NCI-H774 (cell line): ENCODE results near the gene MYT1.
A peak's percentile ranks its signal among the peaks of the same experiment; 100 is the strongest.

Experiments
- DNase-seq: peaks from one replicate; lab custom pipeline; 2025; lab: John Stamatoyannopoulos, UW

The MYT1 gene

GRCh38 chr20:64155258-64156135, 8.8 kb upstream of the MYT1 start:
- no peak for DNase-seq

- no peak for DNase-seq
Observed at GRCh38 chr20:64156136-64156885, 7.9 kb upstream of the MYT1 start.

DNA sequence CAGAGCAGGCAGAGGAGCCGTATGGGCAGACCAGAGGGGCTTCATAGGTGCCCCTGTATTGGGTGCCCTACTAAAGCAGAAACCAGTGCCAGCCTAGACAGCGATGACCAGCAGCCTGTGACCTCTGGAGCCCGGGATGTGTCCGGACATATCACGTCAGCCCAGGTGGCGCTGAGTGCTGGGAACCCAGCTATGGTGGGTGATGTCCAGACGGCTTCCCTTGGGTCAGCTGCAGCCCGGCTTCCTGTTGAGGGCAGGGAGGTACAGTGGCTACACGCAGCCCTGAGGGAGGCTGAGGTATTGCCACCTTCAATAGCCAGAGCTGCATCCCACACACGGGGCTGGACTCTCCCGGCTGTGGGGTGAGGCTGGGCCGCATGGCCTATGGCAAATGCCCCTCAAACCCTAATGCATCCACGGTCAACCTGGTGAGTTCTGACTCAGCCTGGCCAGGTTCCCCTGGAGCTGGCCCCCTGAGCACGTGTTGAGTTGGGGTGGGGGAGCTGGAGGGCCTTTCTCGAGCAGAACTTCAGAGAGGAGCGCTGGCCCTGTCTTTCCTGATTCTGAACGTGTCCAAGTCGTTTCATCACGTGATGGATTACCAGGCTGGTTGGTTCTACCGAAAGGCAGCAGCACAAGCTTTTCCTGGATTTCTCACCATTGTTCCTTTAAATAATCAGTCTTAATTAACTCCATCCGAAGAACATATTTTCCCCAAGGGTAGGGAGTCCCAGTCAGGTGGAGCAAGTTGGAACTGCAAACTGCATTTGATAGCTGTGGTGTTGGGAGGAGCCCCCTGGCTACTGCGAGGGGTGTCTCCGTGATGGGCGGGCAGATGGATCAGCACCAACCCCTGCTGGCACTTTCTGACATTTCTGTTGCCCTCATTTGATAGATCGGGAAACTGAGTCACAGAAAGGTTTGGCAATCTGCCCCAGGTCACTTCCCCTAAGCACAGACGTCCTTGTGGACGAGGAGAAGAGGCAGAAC, 7.1 kb upstream of the MYT1 start:
- DNase-seq: no peak

DNA sequence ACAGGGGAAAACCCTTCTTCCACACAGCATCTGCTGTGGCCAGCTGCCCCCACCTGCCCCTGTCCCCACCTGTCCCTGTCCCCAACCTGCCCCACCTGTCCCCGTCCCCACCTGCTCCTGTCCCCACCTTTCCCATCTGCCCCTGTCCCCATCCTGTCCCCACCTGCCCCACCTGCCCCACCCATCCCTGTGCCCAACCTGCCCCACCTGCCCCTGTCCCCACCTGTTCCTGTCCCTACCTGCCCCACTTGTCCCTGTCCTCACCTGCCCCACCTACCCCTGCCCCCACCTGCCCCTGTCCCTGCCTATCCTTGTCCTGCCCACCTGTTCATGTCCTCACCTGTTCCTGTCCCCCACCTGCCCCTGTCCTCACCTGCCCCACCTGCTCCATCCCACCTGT, 6.4 kb upstream of the MYT1 start:
- DNase-seq: no peak

- DNase-seq: no peak
Observed at GRCh38 chr20:64158346-64159285, 5.6 kb upstream of the MYT1 start.

GRCh38 chr20:64159286-64159680, 5.0 kb upstream of the MYT1 start:
- DNase-seq: no peak

- no peak for DNase-seq
Observed at GRCh38 chr20:64159711-64160110, 4.5 kb upstream of the MYT1 start.

DNA sequence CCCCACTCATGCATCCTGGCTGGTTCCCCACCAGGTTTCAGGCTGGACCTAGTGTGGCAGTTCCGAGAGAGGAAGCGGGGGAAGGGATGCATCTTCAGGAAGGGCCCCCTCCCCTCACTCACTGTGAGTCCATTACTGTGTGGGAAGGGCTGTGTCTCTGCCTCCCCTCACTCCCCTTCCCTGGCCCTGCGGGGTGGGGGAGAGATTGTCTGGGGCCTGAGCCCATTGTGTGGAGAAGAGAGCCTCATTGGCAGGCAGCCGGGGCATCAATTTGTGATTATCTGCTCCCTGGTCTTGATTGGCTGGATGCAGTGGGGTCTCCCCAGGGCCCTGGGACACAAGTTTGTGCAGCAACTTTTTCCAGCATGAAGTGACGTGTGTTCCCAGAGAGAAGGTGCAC, 4.1 kb upstream of the MYT1 start:
- DNase-seq: no peak

DNA sequence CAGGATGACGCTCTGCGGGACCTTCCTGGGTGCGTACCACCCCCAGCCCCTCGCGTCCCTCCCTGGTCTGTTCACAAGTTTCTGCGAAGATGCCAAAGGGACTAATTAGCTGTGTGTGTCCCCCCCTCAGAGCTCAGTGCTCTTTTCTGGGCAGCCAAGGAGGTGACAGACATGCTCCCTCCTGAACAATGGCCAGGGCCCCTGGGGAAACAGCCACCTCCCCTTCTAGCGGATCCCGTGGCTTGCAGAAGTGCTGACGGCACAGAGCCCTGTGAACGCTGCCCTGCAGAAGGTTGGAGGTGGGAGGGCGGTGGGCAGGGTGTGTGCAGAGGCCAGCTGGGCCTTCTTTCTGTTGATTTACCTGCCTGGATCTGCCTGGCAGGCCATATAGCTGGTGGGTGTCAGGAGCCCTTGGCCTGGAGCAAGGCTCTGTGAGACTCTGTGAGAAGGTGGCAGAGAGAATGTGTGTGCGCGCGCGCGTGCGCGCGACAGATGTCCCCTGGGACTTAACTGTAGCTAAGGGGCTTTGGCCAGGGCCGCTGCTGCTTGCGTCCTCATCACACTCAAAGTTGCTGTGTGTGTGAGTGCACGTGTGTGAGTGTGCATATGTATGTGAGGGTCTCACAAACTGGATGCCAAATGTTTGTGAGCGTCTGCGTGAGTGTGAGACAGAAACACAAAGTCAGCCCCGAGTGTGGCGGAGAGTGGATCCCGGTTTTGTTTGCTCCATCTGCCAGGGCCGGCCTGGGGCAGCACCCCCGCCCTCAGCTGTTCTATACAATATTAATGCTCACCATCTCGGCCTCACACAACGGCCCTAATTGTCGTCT, 3.5 kb upstream of the MYT1 start:
- DNase-seq: peak; percentile 7

DNA sequence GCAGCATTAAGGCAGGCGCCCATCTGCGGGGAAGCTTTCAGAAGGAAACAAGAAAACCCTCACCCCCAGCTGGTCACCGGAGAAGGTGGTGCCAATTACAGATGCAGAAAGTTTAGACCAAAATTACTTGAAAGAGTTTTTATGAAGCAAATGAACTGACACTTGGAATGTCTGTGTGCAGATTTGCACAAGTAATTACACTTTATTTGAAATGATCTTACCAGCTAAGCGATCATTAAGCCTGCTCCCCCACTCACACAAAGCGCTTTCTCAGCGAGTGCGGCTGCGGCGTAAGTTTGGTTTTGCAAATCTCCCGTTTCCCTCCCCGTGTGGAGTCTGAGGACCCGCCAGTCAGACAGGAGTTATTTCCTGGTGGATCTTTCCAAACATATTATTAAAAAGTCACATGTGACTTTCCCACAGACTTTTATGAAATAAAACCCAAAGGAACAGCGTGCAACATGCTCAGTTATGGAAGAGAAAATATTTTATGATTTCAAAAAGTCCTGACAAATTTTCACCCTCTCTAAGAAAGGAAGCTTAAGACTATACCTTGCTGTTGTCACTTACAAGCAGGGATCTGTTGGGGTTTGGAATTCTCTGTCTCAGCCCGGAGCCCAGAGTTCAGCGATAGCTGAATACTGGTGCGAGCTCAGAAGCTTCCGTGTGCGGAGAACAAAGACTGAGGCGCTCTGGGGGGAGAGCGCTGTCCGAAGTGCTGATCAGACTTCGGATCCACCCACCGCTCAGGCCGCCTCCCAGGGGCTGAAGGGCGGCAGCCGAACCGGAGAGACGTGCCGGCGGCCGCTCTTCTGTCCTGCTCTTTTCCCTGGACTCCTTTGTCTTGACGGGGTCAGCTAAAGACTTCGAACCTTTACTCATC, 2.7 kb upstream of the MYT1 start:
- no peak for DNase-seq

- no peak for DNase-seq
Observed at GRCh38 chr20:64162239-64162910, 1.9 kb upstream of the MYT1 start.

- DNase-seq: no peak
Observed at GRCh38 chr20:64163776-64164122, 503 bp upstream of the MYT1 start.

DNA sequence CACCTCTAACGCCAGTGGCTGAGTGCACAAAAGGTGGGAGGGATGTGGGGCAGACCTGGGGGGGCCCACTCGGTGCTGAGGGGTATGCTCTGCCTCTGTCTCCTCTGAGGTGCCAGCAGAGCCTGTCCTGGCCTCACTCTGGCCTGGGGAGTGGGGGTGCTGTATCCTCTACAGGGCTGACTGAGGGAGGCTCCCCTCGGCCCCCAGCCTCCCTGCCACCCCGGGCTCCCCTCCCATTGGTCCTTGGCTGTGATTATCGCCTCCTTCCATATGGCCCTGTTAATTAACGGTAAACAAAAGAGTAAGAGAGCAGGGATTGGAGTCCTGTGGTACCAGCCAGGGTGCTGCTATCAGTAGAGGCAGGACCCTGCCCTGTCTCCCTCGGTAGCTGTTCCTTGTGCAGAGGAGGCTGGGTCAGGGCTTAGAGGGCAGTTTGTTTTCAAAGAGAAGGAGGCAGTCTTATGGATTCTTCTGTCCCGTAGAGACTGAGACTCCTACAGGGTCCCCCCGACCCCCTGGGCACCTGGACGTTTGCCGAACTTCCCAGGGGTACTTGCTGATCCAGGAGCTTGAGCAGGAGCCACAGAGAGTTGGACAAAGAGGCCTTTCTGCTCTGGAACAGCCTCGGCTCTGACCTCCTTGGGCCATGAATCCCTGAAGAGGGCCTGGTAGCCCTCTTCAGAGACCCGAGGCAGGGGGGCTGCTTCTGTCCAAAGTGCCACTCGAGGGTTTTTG, 1.8 kb downstream of the MYT1 start:
- no peak for DNase-seq

DNA sequence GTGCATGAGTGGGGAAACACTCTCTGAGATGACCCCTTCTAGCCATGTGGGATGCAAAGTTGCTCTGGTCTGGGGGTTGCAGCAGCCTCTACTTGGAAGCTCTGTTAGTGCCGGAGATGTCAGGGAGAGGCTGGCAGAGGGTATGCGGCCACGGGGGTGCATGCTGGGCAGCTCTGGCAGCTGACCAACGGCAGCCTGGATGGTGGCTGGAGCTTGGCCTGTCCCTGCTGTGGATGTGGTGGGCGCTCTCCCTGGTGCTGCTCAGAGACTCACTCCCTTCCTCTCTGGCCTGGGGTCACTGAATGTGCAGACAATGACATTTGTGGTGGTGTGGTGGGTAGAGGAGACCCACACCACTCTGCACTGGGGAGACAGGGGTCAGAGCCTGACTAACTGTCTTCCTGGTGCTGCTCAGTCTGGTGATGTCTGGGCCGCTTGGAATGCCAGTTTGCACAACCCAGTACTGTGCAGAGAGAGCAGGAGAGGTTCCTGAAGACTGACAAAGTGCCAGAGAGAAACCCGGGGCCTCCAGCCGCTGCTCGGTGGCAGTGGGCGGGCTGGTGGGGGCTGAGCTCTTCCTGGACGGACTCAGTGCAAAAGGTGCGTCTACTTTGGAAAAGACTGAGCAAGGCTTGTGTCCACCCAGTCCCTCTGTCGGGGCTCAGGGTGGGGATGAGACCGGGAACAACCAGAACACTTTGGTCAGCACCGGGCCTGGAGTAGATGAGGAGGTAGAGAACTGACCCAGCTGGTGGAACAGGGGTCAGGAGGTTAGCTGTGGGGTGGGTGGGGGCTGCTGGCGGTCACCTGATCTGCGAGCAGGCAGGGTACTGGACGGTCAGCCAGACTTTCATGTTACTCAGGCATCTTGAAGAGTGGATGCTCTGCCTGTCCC, 2.7 kb downstream of the MYT1 start:
- no peak for DNase-seq

DNA sequence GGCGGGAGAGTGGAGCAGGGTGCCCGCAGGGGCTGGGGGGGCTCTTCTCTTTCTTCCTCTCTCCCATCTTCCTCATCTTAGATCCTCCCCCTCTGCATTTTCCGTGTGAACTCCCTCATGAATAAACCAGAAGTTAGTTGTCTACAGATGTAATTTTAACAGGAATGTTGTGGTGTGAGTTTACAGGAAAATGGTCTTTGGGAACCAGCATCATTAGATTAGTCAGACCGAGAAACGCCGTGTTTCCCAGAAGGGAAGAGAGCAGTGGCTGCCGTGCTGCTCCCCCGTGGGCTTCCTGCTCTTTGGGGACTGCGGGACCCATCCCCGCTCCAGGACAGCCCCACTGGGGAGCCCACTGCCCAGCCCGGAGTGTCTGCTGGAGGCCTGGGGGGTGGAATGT, 3.4 kb downstream of the MYT1 start:
- DNase-seq: no peak

DNA sequence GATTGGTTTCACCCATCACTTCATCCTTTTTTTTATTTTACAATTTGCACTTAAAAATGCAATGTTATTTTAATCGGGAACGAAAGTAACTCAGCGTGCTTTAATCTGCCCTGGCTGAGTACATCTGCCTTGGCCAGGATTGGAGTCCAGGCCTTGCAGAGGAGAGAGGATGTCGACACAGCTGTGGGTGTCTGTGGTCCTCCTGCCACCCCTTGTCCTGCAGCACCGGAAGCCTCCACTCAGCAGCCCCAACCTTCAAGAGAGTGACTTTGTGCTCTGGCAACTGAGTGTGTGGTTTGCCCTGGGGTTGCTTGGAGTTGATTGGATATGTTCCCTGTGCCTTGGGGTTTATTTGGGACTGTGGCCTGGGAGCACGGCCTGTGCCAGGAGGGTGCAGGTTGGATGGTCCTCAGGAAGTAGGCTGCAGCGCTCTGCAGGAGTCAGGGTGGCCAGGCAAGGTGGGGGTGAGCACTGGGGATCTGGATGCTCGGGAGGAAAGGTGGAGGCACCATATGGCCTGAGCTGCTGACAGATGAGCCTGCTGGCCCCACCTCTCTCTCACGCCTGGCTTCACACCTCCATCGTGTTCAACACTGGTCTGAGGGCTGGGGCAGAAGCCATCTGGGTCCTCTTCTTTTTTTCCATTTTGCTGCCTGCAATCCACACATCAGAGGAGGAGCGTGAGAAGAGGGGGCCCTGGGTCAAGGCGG, 4.3 kb downstream of the MYT1 start:
- no peak for DNase-seq
